Measurements from ENCODE around the gene U2SURP.
"Not testable (repeated sequence)": the region's sequence is repeated elsewhere in the genome, so short reads cannot be mapped to it uniquely, and the experiment has no call there.

Gene U2SURP

GRCh38 chr3:143045639-143046038 is 44.3 kb downstream of the U2SURP start:
- Histone ChIP-seq H3K36me3 (ENCODE audit: control insufficient read depth, insufficient read depth, low read length) (peaks cover 80% of the 10 kb centered on the region), H3K27ac (ENCODE audit: low read depth, low read length) (no peak overlapping the region), H3K9ac (ENCODE audit: low read depth, low read length) (no peak overlapping the region), H3K4me3 (ENCODE audit: low read depth, low read length) (no peak overlapping the region), H3K4me1 (ENCODE audit: control insufficient read depth, insufficient read depth, low read length) (no peaks in the 10 kb centered on the region), H3K9me3 (ENCODE audit: control insufficient read depth, insufficient read depth, low read length) (peaks cover 12% of the 10 kb centered on the region), H3K27me3 (ENCODE audit: control insufficient read depth, insufficient read depth, low read length) (no peaks in the 10 kb centered on the region)

- H3K27ac ChIP-seq (ENCODE audit: low read depth, low read length); H3K27me3 ChIP-seq (ENCODE audit: control insufficient read depth, insufficient read depth, low read length); H3K9ac ChIP-seq (ENCODE audit: low read depth, low read length); H3K4me1 ChIP-seq (ENCODE audit: control insufficient read depth, insufficient read depth, low read length); H3K4me3 ChIP-seq (ENCODE audit: low read depth, low read length): not testable (repeated sequence)
- Histone ChIP-seq H3K9me3 (ENCODE audit: control insufficient read depth, insufficient read depth, low read length) (peaks cover 12% of the 10 kb centered on the region), H3K36me3 (ENCODE audit: control insufficient read depth, insufficient read depth, low read length) (peaks cover 80% of the 10 kb centered on the region)
Observed at GRCh38 chr3:143046075-143046474, 44.7 kb downstream of the U2SURP start.

- no peaks in the 10 kb centered on the region for H3K27me3 ChIP-seq (ENCODE audit: control insufficient read depth, insufficient read depth, low read length)
- H3K27ac ChIP-seq (ENCODE audit: low read depth, low read length) = no peak overlapping the region
- H3K9me3 ChIP-seq (ENCODE audit: control insufficient read depth, insufficient read depth, low read length) = no peaks in the 10 kb centered on the region
- no peaks in the 10 kb centered on the region for H3K4me1 ChIP-seq (ENCODE audit: control insufficient read depth, insufficient read depth, low read length)
- peaks cover 99% of the 10 kb centered on the region for H3K36me3 ChIP-seq (ENCODE audit: control insufficient read depth, insufficient read depth, low read length)
- H3K9ac ChIP-seq (ENCODE audit: low read depth, low read length) = no peak overlapping the region
- H3K4me3 ChIP-seq (ENCODE audit: low read depth, low read length) = no peak overlapping the region
Observed at GRCh38 chr3:143054011-143054410, 52.6 kb downstream of the U2SURP start.

DNA sequence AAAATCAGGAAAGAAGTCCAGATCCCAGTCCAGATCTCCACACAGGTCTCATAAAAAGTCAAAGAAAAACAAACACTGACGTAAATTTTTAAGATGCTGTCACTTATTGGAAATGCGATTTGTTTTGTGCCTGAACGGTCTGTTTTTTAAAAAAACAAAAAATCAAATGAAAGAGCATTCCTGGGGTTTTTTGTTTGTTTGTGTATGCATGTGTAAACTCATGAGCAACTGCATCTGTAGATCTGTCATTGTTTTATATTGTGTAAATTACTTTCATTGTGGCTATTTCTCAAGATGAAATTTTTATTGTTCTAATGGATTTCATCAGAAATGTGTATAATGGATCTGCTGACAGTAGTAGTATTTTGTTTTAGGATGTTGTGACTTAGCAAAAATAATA is 55.0 kb downstream of the U2SURP start:
- Histone ChIP-seq H3K9ac (ENCODE audit: low read depth, low read length) (no peak overlapping the region), H3K4me1 (ENCODE audit: control insufficient read depth, insufficient read depth, low read length) (no peaks in the 10 kb centered on the region), H3K27me3 (ENCODE audit: control insufficient read depth, insufficient read depth, low read length) (no peaks in the 10 kb centered on the region), H3K36me3 (ENCODE audit: control insufficient read depth, insufficient read depth, low read length) (peaks cover 98% of the 10 kb centered on the region), H3K4me3 (ENCODE audit: low read depth, low read length) (no peak overlapping the region), H3K9me3 (ENCODE audit: control insufficient read depth, insufficient read depth, low read length) (no peaks in the 10 kb centered on the region), H3K27ac (ENCODE audit: low read depth, low read length) (no peak overlapping the region)

DNA sequence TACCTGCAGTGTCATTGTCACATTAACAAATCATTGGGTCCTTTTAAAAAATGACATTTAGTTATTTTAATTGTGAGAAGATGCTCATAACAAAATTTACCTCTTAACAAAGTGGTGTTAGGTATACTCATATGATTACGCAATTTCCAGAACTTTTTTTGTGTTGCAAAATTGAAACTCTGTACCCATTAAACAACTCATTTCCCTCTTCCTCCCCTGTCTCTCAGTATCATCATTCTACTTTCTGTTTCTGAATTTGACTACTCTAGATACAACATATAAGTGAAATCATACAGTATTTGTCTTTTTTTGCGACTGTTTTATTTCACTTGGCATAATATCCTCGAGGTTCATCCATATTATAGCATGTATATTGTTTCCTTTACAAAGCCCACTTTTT is 59.5 kb downstream of the U2SURP start:
- H3K27ac ChIP-seq (ENCODE audit: low read depth, low read length) = no peak overlapping the region
- peaks cover 58% of the 10 kb centered on the region for H3K36me3 ChIP-seq (ENCODE audit: control insufficient read depth, insufficient read depth, low read length)
- no peaks in the 10 kb centered on the region for H3K4me1 ChIP-seq (ENCODE audit: control insufficient read depth, insufficient read depth, low read length)
- no peak overlapping the region for H3K4me3 ChIP-seq (ENCODE audit: low read depth, low read length)
- H3K27me3 ChIP-seq (ENCODE audit: control insufficient read depth, insufficient read depth, low read length) = no peaks in the 10 kb centered on the region
- no peak overlapping the region for H3K9ac ChIP-seq (ENCODE audit: low read depth, low read length)
- no peaks in the 10 kb centered on the region for H3K9me3 ChIP-seq (ENCODE audit: control insufficient read depth, insufficient read depth, low read length)

DNA sequence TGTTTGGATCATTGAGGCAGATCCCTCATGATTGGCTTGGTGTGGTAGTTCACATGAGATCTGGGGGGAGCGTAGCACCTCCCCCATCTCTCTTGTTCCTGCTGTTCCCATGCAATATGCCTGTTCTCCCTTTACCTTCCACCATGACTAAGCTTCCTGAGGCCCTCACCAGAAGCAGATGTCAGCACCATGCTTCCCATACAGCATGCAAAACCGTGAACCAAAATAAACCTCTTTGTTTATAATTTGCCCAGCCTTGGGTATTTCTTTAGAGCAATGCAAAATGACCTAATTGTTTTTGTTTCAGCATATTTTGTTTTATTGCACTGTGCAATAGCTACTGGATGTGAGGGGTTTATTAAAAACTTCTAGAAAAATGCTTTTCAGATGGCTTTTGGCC is 61.6 kb downstream of the U2SURP start:
- no peak overlapping the region for H3K27ac ChIP-seq (ENCODE audit: low read depth, low read length)
- H3K4me3 ChIP-seq (ENCODE audit: low read depth, low read length) = no peak overlapping the region
- no peaks in the 10 kb centered on the region for H3K9me3 ChIP-seq (ENCODE audit: control insufficient read depth, insufficient read depth, low read length)
- peaks cover 37% of the 10 kb centered on the region for H3K36me3 ChIP-seq (ENCODE audit: control insufficient read depth, insufficient read depth, low read length)
- peaks cover 4% of the 10 kb centered on the region for H3K4me1 ChIP-seq (ENCODE audit: control insufficient read depth, insufficient read depth, low read length)
- no peak overlapping the region for H3K9ac ChIP-seq (ENCODE audit: low read depth, low read length)
- no peaks in the 10 kb centered on the region for H3K27me3 ChIP-seq (ENCODE audit: control insufficient read depth, insufficient read depth, low read length)

GRCh38 chr3:143064777-143065176 is 63.4 kb downstream of the U2SURP start:
- peaks cover 7% of the 10 kb centered on the region for H3K4me1 ChIP-seq (ENCODE audit: control insufficient read depth, insufficient read depth, low read length)
- H3K9ac ChIP-seq (ENCODE audit: low read depth, low read length) = no peak overlapping the region
- no peak overlapping the region for H3K27ac ChIP-seq (ENCODE audit: low read depth, low read length)
- peaks cover 20% of the 10 kb centered on the region for H3K36me3 ChIP-seq (ENCODE audit: control insufficient read depth, insufficient read depth, low read length)
- no peak overlapping the region for H3K4me3 ChIP-seq (ENCODE audit: low read depth, low read length)
- no peaks in the 10 kb centered on the region for H3K9me3 ChIP-seq (ENCODE audit: control insufficient read depth, insufficient read depth, low read length)
- H3K27me3 ChIP-seq (ENCODE audit: control insufficient read depth, insufficient read depth, low read length) = no peaks in the 10 kb centered on the region

GRCh38 chr3:143065364-143065763 is 64.0 kb downstream of the U2SURP start:
- no peak overlapping the region for H3K27ac ChIP-seq (ENCODE audit: low read depth, low read length)
- no peaks in the 10 kb centered on the region for H3K9me3 ChIP-seq (ENCODE audit: control insufficient read depth, insufficient read depth, low read length)
- peaks cover 16% of the 10 kb centered on the region for H3K36me3 ChIP-seq (ENCODE audit: control insufficient read depth, insufficient read depth, low read length)
- no peak overlapping the region for H3K4me3 ChIP-seq (ENCODE audit: low read depth, low read length)
- peaks cover 7% of the 10 kb centered on the region for H3K4me1 ChIP-seq (ENCODE audit: control insufficient read depth, insufficient read depth, low read length)
- no peaks in the 10 kb centered on the region for H3K27me3 ChIP-seq (ENCODE audit: control insufficient read depth, insufficient read depth, low read length)
- no peak overlapping the region for H3K9ac ChIP-seq (ENCODE audit: low read depth, low read length)

GRCh38 chr3:143066033-143066432 is 64.7 kb downstream of the U2SURP start:
- H3K27ac ChIP-seq (ENCODE audit: low read depth, low read length) = no peak overlapping the region
- no peak overlapping the region for H3K9ac ChIP-seq (ENCODE audit: low read depth, low read length)
- H3K27me3 ChIP-seq (ENCODE audit: control insufficient read depth, insufficient read depth, low read length) = no peaks in the 10 kb centered on the region
- H3K4me1 ChIP-seq (ENCODE audit: control insufficient read depth, insufficient read depth, low read length) = peaks cover 12% of the 10 kb centered on the region
- H3K4me3 ChIP-seq (ENCODE audit: low read depth, low read length) = no peak overlapping the region
- H3K36me3 ChIP-seq (ENCODE audit: control insufficient read depth, insufficient read depth, low read length) = peaks cover 10% of the 10 kb centered on the region
- H3K9me3 ChIP-seq (ENCODE audit: control insufficient read depth, insufficient read depth, low read length) = no peaks in the 10 kb centered on the region

DNA sequence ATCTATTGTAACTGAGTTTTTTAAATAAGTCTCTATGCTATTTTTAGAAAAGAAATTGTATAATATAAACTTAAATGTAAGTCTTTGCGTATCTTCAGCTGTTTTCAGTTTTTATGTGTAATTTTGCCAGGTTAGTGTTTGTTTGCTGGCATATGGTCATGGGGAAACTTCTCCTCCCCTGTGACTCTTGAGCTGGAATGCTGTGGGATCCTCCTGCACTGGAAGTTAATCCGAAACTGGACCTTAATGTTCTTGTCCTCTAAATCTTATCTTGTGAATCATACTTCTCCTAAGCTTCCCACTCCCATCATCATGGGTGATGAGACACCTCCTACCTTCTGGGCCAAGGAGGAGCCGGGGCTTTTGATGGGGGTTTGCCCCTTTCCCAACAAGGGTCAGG is 65.8 kb downstream of the U2SURP start:
- H3K36me3 ChIP-seq (ENCODE audit: control insufficient read depth, insufficient read depth, low read length) = no peaks in the 10 kb centered on the region
- no peak overlapping the region for H3K9ac ChIP-seq (ENCODE audit: low read depth, low read length)
- H3K27me3 ChIP-seq (ENCODE audit: control insufficient read depth, insufficient read depth, low read length) = no peaks in the 10 kb centered on the region
- no peak overlapping the region for H3K4me3 ChIP-seq (ENCODE audit: low read depth, low read length)
- peaks cover 23% of the 10 kb centered on the region for H3K4me1 ChIP-seq (ENCODE audit: control insufficient read depth, insufficient read depth, low read length)
- H3K27ac ChIP-seq (ENCODE audit: low read depth, low read length) = no peak overlapping the region
- no peaks in the 10 kb centered on the region for H3K9me3 ChIP-seq (ENCODE audit: control insufficient read depth, insufficient read depth, low read length)

DNA sequence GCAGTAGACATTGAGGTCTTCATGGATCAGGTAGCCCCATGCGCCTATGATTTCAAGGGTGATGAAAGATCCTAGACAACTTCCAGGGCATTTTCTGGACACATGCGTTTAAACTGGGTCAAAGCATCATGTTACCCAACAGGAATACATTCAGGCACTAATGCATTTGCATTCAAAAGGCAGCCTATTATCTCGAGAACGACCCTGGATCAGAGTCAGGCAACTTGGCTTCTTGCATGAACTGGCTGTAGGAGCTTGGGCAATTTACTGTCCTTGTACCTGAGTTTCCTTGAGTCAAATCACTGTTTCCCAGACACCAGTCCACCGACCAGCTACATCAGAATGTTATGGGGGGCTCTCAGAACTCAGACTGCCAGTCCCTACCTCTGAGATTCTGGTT is 66.7 kb downstream of the U2SURP start:
- Histone ChIP-seq H3K9me3 (ENCODE audit: control insufficient read depth, insufficient read depth, low read length) (no peaks in the 10 kb centered on the region), H3K27ac (ENCODE audit: low read depth, low read length) (no peak overlapping the region), H3K4me1 (ENCODE audit: control insufficient read depth, insufficient read depth, low read length) (peaks cover 23% of the 10 kb centered on the region), H3K9ac (ENCODE audit: low read depth, low read length) (no peak overlapping the region), H3K36me3 (ENCODE audit: control insufficient read depth, insufficient read depth, low read length) (no peaks in the 10 kb centered on the region), H3K27me3 (ENCODE audit: control insufficient read depth, insufficient read depth, low read length) (no peaks in the 10 kb centered on the region), H3K4me3 (ENCODE audit: low read depth, low read length) (no peak overlapping the region)

- H3K4me1 ChIP-seq (ENCODE audit: control insufficient read depth, insufficient read depth, low read length) = peaks cover 23% of the 10 kb centered on the region
- H3K27ac ChIP-seq (ENCODE audit: low read depth, low read length) = peak overlapping the region; percentile 75
- H3K9ac ChIP-seq (ENCODE audit: low read depth, low read length) = no peak overlapping the region
- H3K27me3 ChIP-seq (ENCODE audit: control insufficient read depth, insufficient read depth, low read length) = no peaks in the 10 kb centered on the region
- H3K9me3 ChIP-seq (ENCODE audit: control insufficient read depth, insufficient read depth, low read length) = no peaks in the 10 kb centered on the region
- no peak overlapping the region for H3K4me3 ChIP-seq (ENCODE audit: low read depth, low read length)
- H3K36me3 ChIP-seq (ENCODE audit: control insufficient read depth, insufficient read depth, low read length) = no peaks in the 10 kb centered on the region
Observed at GRCh38 chr3:143070977-143071551, 69.7 kb downstream of the U2SURP start.

All from HUES48 (cell line).